ENCODE measurements around the gene CDV3.

CDV3 gene

DNA sequence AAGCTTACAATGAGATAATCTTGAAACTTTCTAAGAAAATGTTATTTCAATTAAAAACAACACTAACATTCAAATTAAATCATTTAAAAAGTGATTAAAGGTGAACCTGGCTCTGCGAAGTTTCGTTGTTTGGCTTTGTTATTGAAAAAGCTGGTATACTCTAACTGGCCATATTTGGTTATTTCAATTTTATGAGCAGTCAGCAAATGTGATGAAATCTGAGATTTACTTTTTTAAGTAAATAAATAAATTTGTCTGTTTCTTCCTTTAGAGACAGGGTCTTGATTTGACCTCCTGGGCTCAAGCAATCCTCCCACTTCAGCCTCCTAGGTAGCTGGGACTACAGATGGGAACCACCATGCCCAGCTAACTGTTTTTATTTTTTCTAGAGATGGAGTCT, 38.0 kb downstream of the CDV3 start (continued):
- TF ChIP-seq, protein P1, sequence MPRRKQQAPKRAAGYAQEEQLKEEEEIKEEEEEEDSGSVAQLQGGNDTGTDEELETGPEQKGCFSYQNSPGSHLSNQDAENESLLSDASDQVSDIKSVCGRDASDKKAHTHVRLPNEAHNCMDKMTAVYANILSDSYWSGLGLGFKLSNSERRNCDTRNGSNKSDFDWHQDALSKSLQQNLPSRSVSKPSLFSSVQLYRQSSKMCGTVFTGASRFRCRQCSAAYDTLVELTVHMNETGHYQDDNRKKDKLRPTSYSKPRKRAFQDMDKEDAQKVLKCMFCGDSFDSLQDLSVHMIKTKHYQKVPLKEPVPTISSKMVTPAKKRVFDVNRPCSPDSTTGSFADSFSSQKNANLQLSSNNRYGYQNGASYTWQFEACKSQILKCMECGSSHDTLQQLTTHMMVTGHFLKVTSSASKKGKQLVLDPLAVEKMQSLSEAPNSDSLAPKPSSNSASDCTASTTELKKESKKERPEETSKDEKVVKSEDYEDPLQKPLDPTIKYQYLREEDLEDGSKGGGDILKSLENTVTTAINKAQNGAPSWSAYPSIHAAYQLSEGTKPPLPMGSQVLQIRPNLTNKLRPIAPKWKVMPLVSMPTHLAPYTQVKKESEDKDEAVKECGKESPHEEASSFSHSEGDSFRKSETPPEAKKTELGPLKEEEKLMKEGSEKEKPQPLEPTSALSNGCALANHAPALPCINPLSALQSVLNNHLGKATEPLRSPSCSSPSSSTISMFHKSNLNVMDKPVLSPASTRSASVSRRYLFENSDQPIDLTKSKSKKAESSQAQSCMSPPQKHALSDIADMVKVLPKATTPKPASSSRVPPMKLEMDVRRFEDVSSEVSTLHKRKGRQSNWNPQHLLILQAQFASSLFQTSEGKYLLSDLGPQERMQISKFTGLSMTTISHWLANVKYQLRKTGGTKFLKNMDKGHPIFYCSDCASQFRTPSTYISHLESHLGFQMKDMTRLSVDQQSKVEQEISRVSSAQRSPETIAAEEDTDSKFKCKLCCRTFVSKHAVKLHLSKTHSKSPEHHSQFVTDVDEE (CRISPR knock-in tag; IDR thresholded peaks at IDR 0.05): no peak
- no peak for TF ChIP-seq TOX (CRISPR knock-in tag; IDR thresholded peaks at IDR 0.05; ENCODE audit: borderline replicate concordance)

DNA sequence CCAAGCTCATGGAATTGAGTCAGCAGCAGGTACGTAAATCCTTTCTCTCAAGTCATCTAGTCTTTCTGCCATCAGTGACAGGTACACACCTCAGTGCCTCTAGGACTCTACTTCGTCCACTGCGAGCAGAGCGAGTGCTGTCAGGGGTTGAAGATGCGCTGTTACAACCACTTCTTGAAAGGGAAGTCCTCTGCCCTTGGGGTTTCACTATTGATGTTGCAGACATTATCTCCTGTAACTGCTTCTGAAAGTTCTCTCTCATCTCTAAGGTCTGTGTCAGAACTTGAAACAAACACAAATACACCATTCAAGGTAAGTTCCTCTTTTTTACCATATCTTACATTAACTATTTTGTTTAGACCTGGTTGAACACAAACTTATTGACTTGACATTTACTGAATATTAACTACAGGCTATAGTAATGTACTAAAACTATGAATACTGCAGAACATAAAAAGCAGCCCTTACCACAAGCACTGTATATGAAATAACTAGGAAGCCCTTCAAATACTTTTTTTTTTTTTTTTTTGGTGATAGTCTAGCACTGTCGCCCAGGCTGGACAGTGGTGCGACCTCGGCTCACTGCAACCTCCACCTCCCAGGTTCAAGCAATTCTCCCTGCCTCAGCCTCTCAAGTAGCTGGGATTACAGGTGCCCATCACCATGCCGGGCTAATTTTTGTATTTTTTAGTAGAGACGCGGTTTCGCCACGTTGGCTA, 46.7 kb downstream of the CDV3 start:
- no peak for TF ChIP-seq ZFP30 (CRISPR knock-in tag; IDR thresholded peaks at IDR 0.05)
- TF ChIP-seq, protein P2, sequence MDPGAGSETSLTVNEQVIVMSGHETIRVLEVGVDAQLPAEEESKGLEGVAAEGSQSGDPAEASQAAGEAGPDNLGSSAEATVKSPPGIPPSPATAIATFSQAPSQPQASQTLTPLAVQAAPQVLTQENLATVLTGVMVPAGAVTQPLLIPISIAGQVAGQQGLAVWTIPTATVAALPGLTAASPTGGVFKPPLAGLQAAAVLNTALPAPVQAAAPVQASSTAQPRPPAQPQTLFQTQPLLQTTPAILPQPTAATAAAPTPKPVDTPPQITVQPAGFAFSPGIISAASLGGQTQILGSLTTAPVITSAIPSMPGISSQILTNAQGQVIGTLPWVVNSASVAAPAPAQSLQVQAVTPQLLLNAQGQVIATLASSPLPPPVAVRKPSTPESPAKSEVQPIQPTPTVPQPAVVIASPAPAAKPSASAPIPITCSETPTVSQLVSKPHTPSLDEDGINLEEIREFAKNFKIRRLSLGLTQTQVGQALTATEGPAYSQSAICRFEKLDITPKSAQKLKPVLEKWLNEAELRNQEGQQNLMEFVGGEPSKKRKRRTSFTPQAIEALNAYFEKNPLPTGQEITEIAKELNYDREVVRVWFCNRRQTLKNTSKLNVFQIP (CRISPR knock-in tag; IDR thresholded peaks at IDR 0.05; ENCODE audit: borderline replicate concordance, low read depth): no peak
- no peak for TF ChIP-seq ZFP3 (CRISPR knock-in tag; IDR thresholded peaks at IDR 0.05)
- no peak for TF ChIP-seq ZNF70 (CRISPR knock-in tag; IDR thresholded peaks at IDR 0.05)
- no peak for TF ChIP-seq BACH2 (CRISPR knock-in tag; IDR thresholded peaks at IDR 0.05; ENCODE audit: borderline replicate concordance)
- TF ChIP-seq OSR1 (CRISPR knock-in tag; IDR thresholded peaks at IDR 0.05): no peak
- TF ChIP-seq CSDC2 (CRISPR knock-in tag; IDR thresholded peaks at IDR 0.05): no peak
- no peak for TF ChIP-seq ESRRG (CRISPR knock-in tag; IDR thresholded peaks at IDR 0.05)
- TF ChIP-seq, protein P3, sequence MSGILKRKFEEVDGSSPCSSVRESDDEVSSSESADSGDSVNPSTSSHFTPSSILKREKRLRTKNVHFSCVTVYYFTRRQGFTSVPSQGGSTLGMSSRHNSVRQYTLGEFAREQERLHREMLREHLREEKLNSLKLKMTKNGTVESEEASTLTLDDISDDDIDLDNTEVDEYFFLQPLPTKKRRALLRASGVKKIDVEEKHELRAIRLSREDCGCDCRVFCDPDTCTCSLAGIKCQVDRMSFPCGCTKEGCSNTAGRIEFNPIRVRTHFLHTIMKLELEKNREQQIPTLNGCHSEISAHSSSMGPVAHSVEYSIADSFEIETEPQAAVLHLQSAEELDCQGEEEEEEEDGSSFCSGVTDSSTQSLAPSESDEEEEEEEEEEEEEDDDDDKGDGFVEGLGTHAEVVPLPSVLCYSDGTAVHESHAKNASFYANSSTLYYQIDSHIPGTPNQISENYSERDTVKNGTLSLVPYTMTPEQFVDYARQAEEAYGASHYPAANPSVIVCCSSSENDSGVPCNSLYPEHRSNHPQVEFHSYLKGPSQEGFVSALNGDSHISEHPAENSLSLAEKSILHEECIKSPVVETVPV (CRISPR knock-in tag; IDR thresholded peaks at IDR 0.05): no peak
- TF ChIP-seq RARB (CRISPR knock-in tag; IDR thresholded peaks at IDR 0.05): no peak
- no peak for ATAC-seq

DNA sequence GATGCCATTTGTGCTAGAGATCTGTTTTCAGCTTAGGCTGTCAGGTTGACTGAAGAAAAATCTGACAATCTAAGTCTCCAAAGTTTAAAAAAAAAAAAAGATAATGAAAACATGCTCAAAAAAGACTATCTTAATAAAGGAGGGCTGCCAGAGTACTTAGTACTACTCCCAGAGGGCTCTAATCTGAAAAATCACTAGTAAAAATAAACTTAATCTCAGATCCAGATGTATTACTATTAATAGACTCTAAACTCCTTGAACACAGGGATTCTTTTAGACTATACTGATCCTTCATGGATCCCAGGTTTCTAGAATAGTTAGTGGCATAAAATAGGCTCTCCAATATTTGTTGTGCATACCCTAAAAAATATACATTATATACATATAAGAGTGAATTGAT, 54.3 kb downstream of the CDV3 start:
- TF ChIP-seq OSR1 (CRISPR knock-in tag; IDR thresholded peaks at IDR 0.05) (no peak), ZC3H10 (CRISPR knock-in tag; IDR thresholded peaks at IDR 0.05) (no peak), TCF4 (CRISPR knock-in tag; IDR thresholded peaks at IDR 0.05; ENCODE audit: borderline replicate concordance) (no peak), PPARA (CRISPR knock-in tag; IDR thresholded peaks at IDR 0.05; ENCODE audit: borderline replicate concordance) (no peak)
- TF ChIP-seq, protein P3 (CRISPR knock-in tag; IDR thresholded peaks at IDR 0.05): no peak
- TF ChIP-seq, protein P4, sequence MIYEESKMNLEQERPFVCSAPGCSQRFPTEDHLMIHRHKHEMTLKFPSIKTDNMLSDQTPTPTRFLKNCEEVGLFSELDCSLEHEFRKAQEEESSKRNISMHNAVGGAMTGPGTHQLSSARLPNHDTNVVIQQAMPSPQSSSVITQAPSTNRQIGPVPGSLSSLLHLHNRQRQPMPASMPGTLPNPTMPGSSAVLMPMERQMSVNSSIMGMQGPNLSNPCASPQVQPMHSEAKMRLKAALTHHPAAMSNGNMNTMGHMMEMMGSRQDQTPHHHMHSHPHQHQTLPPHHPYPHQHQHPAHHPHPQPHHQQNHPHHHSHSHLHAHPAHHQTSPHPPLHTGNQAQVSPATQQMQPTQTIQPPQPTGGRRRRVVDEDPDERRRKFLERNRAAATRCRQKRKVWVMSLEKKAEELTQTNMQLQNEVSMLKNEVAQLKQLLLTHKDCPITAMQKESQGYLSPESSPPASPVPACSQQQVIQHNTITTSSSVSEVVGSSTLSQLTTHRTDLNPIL (CRISPR knock-in tag; IDR thresholded peaks at IDR 0.05; ENCODE audit: low read depth): no peak
- ATAC-seq: no peak

DNA sequence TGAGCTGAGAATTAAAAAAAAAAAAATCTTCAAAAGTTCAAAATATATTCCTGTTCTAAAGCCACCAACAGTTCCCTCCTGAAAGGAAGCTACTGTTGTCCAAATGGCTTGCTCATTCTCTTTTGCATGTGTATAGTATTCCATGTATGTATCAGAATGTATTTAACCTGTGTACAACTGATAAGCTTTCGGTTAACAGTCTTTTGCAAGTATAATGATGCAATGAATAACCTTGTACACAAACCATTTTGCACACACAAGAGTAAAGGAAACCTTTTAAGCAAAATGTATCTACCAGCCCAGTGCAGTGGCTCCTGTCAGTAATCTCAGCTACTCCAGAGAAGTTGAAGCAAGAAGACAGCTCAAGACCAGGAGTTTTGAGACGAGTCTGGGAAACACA, 55.7 kb downstream of the CDV3 start:
- ATAC-seq: no peak
- TF ChIP-seq, protein P1 (CRISPR knock-in tag; IDR thresholded peaks at IDR 0.05): no peak
- TF ChIP-seq RARB (CRISPR knock-in tag; IDR thresholded peaks at IDR 0.05): no peak
- TF ChIP-seq BACH2 (CRISPR knock-in tag; IDR thresholded peaks at IDR 0.05; ENCODE audit: borderline replicate concordance): no peak
- no peak for TF ChIP-seq OSR1 (CRISPR knock-in tag; IDR thresholded peaks at IDR 0.05)
- TF ChIP-seq, protein P5, sequence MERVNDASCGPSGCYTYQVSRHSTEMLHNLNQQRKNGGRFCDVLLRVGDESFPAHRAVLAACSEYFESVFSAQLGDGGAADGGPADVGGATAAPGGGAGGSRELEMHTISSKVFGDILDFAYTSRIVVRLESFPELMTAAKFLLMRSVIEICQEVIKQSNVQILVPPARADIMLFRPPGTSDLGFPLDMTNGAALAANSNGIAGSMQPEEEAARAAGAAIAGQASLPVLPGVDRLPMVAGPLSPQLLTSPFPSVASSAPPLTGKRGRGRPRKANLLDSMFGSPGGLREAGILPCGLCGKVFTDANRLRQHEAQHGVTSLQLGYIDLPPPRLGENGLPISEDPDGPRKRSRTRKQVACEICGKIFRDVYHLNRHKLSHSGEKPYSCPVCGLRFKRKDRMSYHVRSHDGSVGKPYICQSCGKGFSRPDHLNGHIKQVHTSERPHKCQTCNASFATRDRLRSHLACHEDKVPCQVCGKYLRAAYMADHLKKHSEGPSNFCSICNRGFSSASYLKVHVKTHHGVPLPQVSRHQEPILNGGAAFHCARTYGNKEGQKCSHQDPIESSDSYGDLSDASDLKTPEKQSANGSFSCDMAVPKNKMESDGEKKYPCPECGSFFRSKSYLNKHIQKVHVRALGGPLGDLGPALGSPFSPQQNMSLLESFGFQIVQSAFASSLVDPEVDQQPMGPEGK (CRISPR knock-in tag; IDR thresholded peaks at IDR 0.05; ENCODE audit: borderline replicate concordance): no peak
- TF ChIP-seq ISL1 (CRISPR knock-in tag; IDR thresholded peaks at IDR 0.05): no peak
- TF ChIP-seq ESRRG (CRISPR knock-in tag; IDR thresholded peaks at IDR 0.05): no peak
- no peak for TF ChIP-seq PPARA (CRISPR knock-in tag; IDR thresholded peaks at IDR 0.05; ENCODE audit: borderline replicate concordance)
- TF ChIP-seq, protein P4 (CRISPR knock-in tag; IDR thresholded peaks at IDR 0.05; ENCODE audit: low read depth): no peak
- TF ChIP-seq ZFP30 (CRISPR knock-in tag; IDR thresholded peaks at IDR 0.05): no peak
- no peak for TF ChIP-seq TCF4 (CRISPR knock-in tag; IDR thresholded peaks at IDR 0.05; ENCODE audit: borderline replicate concordance)
- no peak for TF ChIP-seq ZNF8 (CRISPR knock-in tag; IDR thresholded peaks at IDR 0.05)

All from SK-N-SH treated with all-trans-retinoic acid at 6 μM for 48 hours (cell line).